HG03135 (cell line): Measurements from ENCODE around the gene USP21.

Experiments used
- ATAC-seq: cut with Tn5 transposase; IDR thresholded peaks from one replicate; pipeline ENCODE4 v1.9.1; 2021; ENCODE audit warnings: mild to moderate bottlenecking, moderate library complexity; ENCODE audit not compliant: unreplicated experiment

Gene USP21

GRCh38 chr1:161209790-161210409 lies 50.6 kb downstream of the USP21 start:
- no peak for ATAC-seq

- ATAC-seq, result no peak
These were observed 55.1 kb downstream of the USP21 start for GRCh38 chr1:161214369-161214768.

- no peak for ATAC-seq
These were observed 55.8 kb downstream of the USP21 start, which contains the start of gene FCER1G for GRCh38 chr1:161215076-161215475. Gene FCER1G (plus strand): TSS chr1:161215295. CDS start chr1:161215322, 27 bp downstream.
